ENCODE results near the gene ULK4.

The ULK4 gene

DNA sequence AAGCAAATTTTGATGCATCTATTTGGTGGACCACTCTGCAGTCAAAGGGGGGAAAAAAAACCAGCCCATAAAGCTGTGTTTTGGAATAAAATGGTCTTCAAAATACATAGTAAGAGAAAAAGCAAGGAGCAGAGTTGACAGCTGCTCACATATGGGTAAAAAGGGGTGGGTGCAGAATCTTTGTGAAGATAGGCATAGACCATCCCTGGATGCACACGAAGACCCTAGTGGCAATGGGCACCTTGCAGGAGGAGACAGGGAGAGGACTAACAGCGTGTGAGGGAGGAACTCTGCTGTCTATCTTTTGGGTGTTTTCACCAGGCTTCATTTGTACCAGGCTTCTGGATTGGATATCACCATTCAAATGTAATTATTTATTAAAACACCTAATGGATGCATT lies 718.7 kb downstream of the ULK4 start:
- no peak for DNase-seq

DNA sequence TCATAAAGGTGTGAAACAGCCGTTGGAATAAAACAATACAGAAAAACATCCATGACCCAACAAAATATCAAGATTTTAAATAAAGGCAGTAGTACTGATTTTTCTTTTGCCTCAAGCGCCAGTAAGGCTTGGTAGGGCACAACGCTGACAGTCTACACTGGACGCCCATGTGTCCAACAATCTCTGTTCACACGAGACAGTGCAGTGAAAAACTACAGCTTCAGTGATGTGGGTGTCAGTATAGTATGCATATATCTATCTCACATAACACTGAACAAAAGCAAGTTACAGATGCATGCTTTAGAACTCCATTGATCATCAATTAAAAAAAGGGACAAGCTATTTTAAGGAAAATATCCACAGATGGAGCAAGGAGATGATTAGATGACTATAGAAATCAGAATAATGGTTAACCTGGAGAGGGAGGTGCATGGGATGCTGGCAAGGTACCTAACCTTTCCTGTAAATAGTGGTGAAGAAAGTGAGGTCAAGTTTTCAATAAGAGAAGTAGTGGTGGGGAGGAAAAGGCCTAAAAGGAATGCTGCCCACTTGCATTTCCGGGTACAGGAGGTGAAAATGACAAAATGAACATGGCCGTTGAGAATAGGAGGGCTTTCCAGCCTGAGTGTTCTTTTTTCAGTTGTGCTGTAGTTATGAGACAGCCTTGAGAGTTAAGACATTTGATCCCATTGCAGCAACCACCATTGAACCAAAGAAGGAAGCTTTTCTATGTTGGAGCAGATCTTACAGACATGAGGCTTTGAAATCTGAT lies 719.9 kb downstream of the ULK4 start:
- DNase-seq: no peak

DNA sequence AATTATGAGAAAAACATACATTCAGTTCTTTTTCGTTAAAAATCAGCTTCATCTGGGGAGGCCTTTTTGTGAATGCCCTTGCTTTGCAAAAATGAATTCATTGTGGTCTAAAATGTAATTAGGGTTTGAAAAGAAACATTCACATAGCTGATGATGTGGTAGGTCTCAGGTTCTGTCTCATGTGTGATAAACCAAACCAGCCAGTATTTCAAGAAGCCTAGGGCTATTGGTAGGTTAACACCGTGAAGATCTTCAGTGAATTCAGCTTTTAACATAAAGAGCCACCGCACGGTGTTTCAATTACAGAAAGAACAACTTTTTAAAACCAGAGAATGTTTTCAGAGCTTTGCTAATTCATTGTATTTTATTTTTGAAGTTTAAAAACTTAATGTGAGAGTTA lies 720.7 kb downstream of the ULK4 start:
- DNase-seq: no peak

DNA sequence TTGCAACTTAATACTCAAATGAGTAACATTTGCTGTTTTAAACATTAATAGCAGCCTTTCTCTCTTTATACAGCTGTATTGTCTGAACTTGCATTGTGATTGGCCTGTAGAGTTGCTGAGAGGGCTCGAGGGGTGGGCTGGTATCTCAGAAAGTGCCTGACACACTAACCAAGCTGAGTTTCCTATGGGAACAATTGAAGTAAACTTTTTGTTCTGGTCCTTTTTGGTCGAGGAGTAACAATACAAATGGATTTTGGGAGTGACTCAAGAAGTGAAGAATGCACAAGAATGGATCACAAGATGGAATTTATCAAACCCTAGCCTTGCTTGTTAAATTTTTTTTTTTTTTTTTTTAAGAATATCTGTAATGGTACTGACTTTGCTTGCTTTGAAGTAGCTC lies 722.3 kb downstream of the ULK4 start:
- no peak for DNase-seq

DNA sequence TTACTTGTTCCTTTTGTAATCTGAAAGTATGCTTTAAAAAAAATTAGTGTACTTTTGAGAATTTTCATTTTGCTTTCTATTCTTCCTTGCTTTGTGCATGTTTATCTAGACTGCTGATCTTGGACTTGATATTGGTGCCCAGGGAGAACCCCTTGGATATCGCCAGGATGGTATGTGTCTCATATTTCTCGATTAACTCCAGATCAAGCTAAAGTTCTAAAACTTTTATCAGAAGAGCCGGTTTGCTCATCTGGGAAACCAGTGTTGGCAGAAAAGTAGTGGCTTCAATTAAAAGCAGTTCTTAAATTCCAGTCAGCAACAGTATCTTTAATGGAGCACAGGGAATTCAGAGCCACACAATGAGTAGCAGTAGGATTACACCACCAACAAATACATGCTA lies 724.0 kb downstream of the ULK4 start:
- no peak for DNase-seq

DNA sequence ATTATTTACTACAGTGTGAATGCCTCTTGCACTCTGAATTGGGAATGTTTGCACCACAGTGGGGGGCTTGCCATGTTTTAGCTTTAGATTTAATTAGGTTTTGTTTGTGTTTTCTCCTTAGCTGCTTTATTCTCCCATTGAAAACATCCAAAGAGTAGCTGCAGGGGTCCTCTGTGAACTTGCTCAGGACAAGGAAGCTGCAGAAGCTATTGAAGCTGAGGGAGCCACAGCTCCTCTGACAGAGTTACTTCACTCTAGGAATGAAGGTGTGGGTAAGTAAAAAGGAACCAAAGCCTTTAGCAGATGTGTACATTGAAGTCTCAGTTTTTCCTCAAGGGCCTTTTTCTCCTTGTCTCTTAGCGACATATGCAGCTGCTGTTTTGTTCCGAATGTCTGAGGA lies 725.7 kb downstream of the ULK4 start:
- DNase-seq: no peak

DNA sequence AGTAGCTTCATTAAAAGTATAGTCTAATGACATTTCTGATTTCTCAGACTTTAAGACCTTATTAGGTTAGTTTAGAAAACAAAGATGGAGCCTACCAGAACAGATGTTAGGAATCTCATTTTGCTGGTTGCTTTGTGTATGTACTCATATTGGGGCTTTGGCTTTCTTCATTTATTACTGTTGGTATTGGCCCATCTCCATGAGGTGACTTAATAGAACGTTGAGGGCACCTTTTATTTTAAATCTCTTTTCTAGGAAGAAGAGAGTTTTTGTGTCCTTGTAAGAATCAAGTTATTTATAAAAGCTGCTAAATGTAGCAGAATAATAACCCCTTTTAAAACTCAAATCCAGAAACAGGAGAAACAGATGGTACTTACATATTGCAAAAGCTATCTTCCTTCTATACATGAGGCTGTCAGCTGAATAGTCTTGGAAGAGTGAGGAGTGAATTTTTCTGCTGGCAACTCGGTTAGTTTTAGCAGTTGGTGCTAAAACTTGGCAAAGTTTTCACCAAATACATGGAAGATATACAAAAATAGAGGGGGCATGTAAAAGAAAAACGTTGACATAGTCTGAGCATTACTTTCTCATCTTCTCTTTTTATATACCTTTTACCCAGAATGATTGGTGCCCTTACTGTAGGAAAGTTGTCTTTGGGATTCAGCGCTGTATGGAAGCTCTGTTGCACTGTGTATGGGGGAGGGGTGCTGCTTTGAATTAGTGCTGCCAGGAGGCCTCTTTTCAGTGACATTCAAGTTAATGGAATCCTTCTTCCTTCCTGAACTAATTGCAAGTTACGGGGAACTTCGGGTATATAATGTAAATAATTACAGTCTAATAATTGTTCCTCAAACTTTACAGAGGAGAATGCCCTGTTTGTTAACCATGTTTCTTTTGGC lies 726.8 kb downstream of the ULK4 start:
- DNase-seq: no peak

DNA sequence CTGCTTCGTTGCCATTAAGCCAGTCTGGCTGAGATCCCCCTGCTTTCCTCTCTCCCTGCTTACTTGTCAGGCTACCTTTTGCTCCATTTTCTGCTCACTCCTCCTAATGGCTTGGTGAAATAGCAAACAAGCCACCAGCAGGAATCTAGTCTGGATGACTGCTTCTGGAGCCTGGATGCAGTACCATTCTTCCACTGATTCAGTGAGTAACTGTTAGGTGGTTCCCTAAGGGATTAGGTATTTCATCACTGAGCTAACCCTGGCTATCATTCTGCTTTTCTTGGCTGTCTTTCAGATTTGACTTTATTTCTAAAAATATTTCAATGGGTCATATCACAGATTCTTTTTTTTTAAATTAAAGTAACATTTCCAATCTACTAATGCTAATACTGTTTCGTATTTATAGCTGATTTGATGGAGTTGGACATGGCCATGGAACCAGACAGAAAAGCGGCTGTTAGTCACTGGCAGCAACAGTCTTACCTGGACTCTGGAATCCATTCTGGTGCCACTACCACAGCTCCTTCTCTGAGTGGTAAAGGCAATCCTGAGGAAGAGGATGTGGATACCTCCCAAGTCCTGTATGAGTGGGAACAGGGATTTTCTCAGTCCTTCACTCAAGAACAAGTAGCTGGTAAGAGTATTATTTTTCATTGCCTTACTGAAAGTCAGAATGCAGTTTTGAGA lies 737.6 kb downstream of the ULK4 start:
- DNase-seq: no peak

DNA sequence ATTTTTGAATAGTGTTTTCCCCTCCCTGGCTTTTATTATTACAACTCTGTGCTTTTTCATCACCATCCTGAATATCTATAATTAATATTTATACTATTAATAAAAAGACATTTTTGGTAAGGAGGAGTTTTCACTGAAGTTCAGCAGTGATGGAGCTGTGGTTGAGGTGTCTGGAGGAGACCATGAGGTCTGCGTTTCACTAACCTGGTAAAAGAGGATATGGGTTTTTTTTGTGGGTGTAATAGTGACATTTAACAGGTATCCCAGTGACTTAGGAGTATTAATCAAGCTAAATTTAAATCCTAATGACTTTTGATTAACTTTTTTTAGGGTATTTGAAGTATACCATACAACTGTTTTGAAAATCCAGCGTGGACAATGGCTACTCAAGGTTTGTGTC lies 738.2 kb downstream of the ULK4 start:
- DNase-seq: no peak

DNA sequence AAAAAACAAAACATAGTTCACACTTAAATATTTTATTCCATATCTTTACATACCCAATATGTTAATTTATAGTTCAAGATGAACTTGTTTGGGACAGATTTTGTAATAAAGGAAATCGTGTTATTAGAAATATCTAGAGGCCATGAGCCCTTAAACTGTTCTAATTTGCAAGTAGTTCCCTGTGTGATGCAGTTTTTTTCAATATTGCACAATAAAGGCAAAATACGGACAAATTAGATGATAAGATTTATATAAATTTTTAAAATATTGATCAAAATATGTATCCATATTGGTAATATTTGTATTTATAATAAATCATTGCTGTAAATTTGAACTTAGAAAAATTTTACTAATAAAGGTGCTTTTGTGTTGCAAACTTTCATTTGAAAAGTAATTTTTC lies 738.8 kb downstream of the ULK4 start:
- DNase-seq: no peak

DNA sequence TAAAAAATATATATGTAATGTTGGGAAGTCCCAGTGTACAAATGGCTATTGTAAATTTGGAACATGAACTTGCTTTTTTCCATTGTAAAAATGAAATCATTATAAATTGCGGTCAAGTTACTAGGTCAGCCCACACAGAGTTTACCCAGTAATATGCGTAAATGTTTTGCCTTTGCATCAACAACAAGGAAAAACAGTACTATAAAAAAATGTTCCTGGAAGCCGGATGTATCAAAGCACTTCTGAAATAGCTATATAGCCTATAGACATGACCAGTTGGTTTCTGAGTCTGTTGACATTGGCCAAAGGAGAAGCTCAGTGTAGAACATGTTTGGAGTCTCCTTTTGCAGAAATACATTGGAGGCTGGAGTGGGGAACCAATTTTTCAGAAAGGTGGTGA lies 739.4 kb downstream of the ULK4 start:
- DNase-seq: no peak

DNA sequence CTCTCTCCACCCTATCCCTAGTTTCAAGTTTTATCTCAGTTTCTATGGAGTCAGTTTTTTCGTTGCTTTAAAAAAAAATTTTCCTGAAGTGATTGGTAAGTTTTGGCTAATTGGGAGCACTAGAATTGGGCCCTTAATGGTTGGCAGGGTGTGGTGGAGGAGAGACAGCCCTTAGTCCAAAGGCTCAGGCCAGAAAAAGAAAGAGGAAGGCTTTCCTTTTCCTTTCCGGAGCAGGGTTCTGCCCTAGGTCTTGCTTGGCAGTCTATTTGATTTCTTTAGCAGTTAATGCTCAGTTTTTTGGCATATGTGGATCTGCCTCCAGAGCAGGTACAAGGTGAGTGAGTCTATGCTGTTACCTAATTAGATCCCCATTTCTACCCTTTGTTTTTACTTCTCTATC lies 739.9 kb downstream of the ULK4 start:
- DNase-seq: no peak

DNA sequence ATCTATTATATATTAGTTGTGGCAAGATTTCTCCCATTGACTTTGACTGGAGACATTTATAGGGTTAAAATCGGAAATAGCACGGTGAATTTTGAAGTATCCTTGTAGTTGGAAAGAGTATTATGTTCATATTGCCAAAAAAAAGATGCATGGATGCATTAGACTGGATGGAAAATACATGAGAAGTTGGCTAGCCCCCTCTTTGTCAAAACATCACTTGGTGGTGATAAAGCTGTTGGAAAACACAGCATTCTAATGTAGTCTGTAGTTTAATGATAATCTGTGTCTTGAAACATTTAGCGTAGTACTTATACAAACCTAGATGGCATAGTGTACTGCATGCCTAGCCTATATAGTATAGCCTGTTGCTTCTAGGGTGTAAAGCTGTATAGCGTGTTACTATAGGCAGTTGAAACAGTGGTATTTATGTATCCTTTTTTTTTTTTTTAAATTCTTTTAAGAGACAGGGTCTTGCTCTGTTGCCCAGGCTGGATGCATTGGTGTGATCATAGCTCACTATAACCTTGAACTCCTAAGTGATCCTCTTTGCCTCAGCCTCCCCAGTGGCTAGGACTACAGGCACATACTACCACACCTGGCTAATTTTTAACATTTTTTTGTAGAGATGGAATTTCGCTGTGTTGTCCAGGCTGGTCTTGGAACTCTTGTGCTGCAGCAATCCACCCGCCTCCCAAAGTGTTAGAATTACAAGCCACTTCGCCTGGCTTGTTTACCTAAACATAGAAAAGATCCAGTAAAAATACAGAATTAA lies 740.8 kb downstream of the ULK4 start:
- DNase-seq: no peak

DNA sequence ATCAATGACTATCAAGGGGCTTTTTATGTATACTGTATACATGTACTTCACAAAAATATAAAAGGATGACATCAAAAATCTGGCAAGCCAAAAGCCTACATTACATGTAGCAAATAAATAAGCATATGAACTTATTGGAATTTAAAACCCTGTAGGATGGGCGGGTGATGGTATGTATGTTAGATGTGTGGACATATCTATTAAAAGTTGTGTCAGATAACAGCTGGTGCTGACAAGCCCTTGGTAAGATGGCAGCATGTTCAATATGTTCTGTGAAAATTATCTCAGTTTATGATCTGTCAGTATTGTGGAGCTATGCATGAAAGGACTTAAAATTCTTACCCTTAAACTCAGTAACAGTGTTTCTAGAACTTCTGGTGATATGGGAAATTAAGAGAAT lies 742.5 kb downstream of the ULK4 start:
- DNase-seq: no peak

DNA sequence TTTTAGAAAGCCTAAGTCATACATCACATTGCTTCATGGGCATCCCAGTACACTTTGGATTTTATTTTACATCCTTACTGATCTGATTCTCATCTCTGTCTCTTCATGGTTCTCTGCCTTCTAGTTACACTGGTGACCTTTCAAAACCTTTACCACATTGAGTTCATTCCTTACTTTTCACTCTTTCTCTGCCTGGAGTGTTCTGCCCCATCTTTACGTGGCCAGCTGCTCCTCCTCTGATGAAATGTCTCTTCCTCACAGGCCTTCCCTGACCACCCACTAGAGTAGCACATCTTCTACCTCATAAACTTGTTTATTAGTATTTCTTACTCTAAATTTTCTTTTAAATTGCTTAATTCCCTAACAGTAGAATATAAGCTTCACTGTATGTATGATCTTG lies 744.9 kb downstream of the ULK4 start:
- no peak for DNase-seq

DNA sequence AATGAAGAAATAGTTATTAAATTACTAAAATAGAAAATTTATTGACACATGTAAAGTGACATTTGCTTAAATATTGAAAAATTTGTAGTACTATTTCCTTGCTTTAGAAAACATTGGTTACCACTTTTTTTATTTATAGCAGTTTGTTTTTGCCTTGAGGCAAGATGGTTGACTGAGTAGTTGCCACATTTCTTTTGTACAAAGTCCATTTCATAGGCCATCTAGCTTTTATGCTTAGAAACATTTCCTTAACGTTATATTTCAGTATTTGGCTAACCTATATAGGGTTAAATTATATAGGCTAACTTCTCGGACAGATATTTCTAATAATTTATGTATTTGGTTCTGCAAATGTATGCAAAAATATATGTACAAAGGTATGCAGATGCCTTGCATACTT lies 745.5 kb downstream of the ULK4 start:
- no peak for DNase-seq

DNA sequence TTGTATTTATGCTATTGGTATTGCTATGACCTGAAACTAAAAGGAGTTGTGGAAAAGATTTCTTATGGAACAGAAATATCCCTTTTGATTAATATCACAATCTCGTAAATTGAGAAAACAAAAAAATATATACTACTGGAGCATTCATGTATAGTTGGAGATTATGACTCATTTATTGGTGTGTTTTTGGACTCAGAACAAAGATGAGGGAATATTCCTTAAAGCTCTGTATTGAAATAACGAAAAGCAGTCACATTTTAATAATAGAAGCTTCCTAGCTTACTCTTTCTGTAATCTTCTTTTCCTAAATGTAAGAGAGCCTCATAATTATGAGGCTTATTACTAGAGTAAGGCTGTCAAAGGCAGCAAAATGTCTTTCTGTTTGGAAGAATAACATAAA lies 748.3 kb downstream of the ULK4 start:
- DNase-seq: no peak

DNA sequence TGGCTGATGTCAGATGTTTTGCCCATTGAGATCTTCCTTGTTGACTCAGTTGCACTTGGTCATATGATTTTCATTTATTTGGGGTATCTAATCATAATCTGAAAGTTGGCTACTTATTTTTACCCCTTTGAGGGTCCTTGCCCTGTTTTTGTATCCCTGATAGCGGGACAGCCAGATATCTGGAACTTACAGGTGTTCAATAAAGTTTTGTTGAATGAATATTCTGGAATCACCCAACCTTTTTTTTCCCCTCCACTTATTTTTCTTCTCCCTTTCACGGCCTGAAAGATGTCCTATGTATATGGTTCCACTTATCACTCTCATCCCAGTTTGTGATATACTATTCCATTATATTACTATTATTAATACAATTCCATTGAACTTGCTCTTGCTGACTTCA lies 749.8 kb downstream of the ULK4 start:
- no peak for DNase-seq

DNA sequence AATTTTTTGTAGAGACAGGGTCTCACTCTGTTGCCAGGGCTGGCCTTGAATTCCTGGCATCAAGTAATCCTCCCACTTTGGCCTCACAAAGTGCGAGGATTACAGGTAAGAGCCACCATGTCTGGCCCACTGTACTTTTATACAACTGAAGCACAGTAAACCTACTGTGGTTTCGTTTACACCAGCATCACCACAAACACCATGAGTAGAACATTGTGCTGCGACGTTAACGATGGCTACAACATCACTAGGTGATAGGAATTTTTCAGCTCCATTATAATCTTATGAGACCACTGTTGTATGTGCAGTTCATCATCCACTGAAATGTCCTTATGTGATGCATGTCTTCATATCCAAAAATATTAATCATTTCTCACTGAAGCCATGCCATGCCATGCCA lies 750.9 kb downstream of the ULK4 start:
- DNase-seq: no peak

DNA sequence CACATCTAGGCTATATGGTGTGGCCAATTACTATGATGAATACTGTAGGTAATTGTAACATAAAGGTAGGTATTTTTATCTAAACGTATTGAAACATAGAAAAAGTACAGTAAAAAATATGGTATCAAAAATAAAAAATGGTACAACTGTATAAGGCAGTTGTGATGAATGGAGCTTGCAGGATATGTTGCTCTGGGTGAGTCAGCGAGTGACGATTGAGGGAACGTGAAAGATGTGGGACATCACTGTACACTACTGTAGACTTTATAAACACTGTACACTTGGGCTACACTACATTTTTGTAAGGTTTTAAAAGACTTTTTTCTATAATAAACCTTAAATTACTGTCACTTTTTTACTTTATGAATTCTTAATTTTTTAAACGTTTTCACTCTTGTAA lies 752.3 kb downstream of the ULK4 start:
- no peak for DNase-seq

DNA sequence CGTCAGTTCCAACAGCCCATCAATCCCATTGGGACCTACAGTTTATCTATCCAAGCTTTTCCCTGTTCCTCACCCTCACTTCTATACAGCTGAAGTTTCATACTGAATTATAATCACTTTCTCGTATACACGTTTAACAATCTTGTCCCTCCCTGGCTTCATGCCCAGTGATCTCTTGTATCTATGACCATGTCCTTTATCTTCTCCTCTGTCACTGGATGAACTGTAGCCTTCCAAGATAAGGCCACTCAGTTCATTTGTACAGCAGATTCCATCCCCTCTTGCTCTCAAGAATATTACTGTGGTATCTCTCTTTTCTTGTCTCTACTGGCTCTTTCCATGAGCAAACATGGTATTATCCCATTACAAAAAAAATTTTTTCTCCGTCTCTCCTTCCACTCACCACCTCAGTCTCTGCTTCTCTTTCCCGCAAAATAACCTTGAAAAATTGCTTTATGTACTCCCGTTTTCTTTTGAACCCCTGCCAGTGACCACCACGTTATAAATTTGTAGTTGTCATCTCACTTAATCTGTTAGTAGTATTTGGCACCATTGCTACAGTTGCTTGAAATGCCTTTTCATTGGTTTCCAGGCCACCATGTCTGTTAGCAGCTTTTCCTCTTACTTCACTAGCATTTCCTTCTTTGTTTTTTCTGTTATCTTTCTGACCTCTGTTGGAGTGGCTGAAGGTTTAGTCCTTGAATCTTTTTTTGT lies 753.2 kb downstream of the ULK4 start:
- DNase-seq: no peak

DNA sequence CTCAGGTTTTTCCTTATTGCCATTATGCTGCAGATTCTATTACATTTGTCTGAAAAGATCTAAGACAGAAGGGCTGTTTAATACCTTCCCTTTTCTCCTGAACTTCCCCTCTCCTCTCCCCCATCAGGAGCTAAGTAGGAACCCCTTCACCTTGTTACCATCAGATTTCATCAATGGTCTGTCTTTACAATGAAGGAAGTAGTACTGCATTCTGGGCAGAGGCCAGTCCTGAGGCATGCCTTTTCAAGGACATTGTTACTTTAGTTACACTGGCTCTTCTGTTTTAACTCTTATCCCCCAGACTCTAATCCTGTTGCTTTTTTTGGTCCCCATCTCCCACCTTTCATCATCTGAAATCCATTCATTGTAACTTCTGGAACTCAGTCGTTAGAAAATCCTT lies 754.5 kb downstream of the ULK4 start:
- DNase-seq: no peak

Data from activated naive CD4-positive, alpha-beta T cell treated with anti-CD3 and anti-CD28 coated beads, Interleukin-2, amount 50 U/mL, for 16 hours (primary cell).